ENCODE measurements around the gene VCP.

Gene VCP

GRCh38 chr9:35074791-35075190, 2.4 kb upstream of the VCP start:
- Histone ChIP-seq H3K4me2 (ENCODE audit: low read length) (no peak overlapping the region), H3K9me3 (ENCODE audit: control insufficient read depth, insufficient read depth, low read length) (no peaks in the 10 kb centered on the region), H3K27me3 (ENCODE audit: control insufficient read depth, low read length) (no peaks in the 10 kb centered on the region), H4K20me1 (ENCODE audit: control insufficient read depth, insufficient read depth, low read depth, low read length) (peaks cover 16% of the 10 kb centered on the region), H3K9me2 (replicated peaks; ENCODE audit: control insufficient read depth, low read length) (no peaks in the 10 kb centered on the region), H3K27ac (ENCODE audit: low read depth, low read length) (no peak overlapping the region), H3K4me1 (ENCODE audit: control insufficient read depth, low read length) (peaks cover 36% of the 10 kb centered on the region), H3F3A (ENCODE audit: control insufficient read depth, insufficient read depth) (peaks cover 12% of the 10 kb centered on the region), H3K36me3 (ENCODE audit: control insufficient read depth, low read length) (peaks cover 82% of the 10 kb centered on the region), H3K79me2 (ENCODE audit: control insufficient read depth, low read length) (peaks cover 55% of the 10 kb centered on the region), H3K4me3 (ENCODE audit: low read length) (no peak overlapping the region)
- no peak for TF ChIP-seq EZH2phosphoT487 (IDR thresholded peaks at IDR 0.05; ENCODE audit: borderline replicate concordance, low read length)

DNA sequence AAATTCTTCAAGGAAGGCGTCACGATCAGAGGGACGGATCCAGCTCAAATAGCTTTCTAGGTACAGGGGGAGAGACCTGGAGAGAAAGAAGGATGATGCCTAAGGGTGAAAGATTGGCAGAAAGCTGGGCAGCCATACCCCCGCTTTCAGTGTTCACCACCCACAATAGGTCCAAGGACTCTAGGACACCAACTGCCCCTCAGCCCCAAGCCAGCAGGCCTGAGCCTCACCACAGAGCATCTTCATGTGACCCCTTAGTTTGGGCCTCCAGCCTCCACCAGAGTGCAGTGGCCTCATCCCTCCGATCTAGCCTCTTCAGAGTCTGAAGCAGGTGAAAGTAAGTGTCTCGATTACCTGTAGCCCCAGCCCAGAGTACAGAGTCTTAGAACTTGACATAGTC, 1.7 kb upstream of the VCP start:
- Histone ChIP-seq H3K36me3 (ENCODE audit: control insufficient read depth, low read length) (peaks cover 88% of the 10 kb centered on the region), H3K79me2 (ENCODE audit: control insufficient read depth, low read length) (peaks cover 57% of the 10 kb centered on the region)
- TF ChIP-seq, protein P1, sequence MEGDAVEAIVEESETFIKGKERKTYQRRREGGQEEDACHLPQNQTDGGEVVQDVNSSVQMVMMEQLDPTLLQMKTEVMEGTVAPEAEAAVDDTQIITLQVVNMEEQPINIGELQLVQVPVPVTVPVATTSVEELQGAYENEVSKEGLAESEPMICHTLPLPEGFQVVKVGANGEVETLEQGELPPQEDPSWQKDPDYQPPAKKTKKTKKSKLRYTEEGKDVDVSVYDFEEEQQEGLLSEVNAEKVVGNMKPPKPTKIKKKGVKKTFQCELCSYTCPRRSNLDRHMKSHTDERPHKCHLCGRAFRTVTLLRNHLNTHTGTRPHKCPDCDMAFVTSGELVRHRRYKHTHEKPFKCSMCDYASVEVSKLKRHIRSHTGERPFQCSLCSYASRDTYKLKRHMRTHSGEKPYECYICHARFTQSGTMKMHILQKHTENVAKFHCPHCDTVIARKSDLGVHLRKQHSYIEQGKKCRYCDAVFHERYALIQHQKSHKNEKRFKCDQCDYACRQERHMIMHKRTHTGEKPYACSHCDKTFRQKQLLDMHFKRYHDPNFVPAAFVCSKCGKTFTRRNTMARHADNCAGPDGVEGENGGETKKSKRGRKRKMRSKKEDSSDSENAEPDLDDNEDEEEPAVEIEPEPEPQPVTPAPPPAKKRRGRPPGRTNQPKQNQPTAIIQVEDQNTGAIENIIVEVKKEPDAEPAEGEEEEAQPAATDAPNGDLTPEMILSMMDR (IDR thresholded peaks at IDR 0.05; ENCODE audit: low read depth, low read length, poor library complexity, severe bottlenecking), result no peak
- TF ChIP-seq EZH2phosphoT487 (IDR thresholded peaks at IDR 0.05; ENCODE audit: borderline replicate concordance, low read length), result no peak

DNA sequence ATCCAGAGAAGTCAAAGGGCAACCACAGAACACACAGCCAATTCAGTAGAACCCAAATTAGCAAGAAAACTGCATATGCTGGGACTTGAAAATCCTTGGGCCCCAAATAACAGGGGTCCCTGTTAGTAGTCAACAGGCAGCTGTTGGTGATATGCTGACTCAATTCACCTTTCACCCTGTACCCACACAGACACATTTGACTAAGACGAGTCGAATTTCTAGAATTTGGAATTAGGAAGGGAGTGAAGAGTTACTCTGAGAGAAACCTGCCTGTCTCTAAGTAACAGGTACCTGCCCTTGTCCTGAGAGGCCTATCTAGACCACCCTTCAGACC, 821 bp upstream of the VCP start:
- H3K9me3 ChIP-seq (ENCODE audit: control insufficient read depth, insufficient read depth, low read length), result no peaks in the 10 kb centered on the region
- H3F3A ChIP-seq (ENCODE audit: control insufficient read depth, insufficient read depth), result peaks cover 12% of the 10 kb centered on the region
- peak overlapping the region; percentile 24 for H3K27ac ChIP-seq (ENCODE audit: low read depth, low read length)
- no peaks in the 10 kb centered on the region for H3K9me2 ChIP-seq (replicated peaks; ENCODE audit: control insufficient read depth, low read length)
- peaks cover 31% of the 10 kb centered on the region for H4K20me1 ChIP-seq (ENCODE audit: control insufficient read depth, insufficient read depth, low read depth, low read length)
- H3K4me1 ChIP-seq (ENCODE audit: control insufficient read depth, low read length), result peaks cover 33% of the 10 kb centered on the region
- H3K27me3 ChIP-seq (ENCODE audit: control insufficient read depth, low read length), result no peaks in the 10 kb centered on the region
- peaks cover 93% of the 10 kb centered on the region for H3K36me3 ChIP-seq (ENCODE audit: control insufficient read depth, low read length)
- H3K79me2 ChIP-seq (ENCODE audit: control insufficient read depth, low read length), result peaks cover 57% of the 10 kb centered on the region
- TF ChIP-seq, protein P1 (IDR thresholded peaks at IDR 0.05; ENCODE audit: low read depth, low read length, poor library complexity, severe bottlenecking), result no peak
- TF ChIP-seq EZH2phosphoT487 (IDR thresholded peaks at IDR 0.05; ENCODE audit: borderline replicate concordance, low read length), result no peak
- peak overlapping the region; percentile 92 for H3K4me3 ChIP-seq (ENCODE audit: low read length)
- H3K4me2 ChIP-seq (ENCODE audit: low read length), result peak overlapping the region; percentile 70

More for the DNA sequence above, 1.7 kb upstream of the VCP start:
- Histone ChIP-seq H3K4me3 (ENCODE audit: low read length) (no peak overlapping the region), H3F3A (ENCODE audit: control insufficient read depth, insufficient read depth) (peaks cover 12% of the 10 kb centered on the region), H4K20me1 (ENCODE audit: control insufficient read depth, insufficient read depth, low read depth, low read length) (peaks cover 22% of the 10 kb centered on the region), H3K27me3 (ENCODE audit: control insufficient read depth, low read length) (no peaks in the 10 kb centered on the region), H3K4me2 (ENCODE audit: low read length) (no peak overlapping the region), H3K9me3 (ENCODE audit: control insufficient read depth, insufficient read depth, low read length) (no peaks in the 10 kb centered on the region), H3K4me1 (ENCODE audit: control insufficient read depth, low read length) (peaks cover 39% of the 10 kb centered on the region), H3K27ac (ENCODE audit: low read depth, low read length) (no peak overlapping the region), H3K9me2 (replicated peaks; ENCODE audit: control insufficient read depth, low read length) (no peaks in the 10 kb centered on the region)

GRCh38 chr9:35071814-35072460, 488 bp downstream of the VCP start:
- H3K27me3 ChIP-seq (ENCODE audit: control insufficient read depth, low read length), result no peaks in the 10 kb centered on the region
- no peaks in the 10 kb centered on the region for H3K9me3 ChIP-seq (ENCODE audit: control insufficient read depth, insufficient read depth, low read length)
- H3K36me3 ChIP-seq (ENCODE audit: control insufficient read depth, low read length), result peaks cover 94% of the 10 kb centered on the region
- peak overlapping the region; percentile 79 for H3K4me2 ChIP-seq (ENCODE audit: low read length)
- H3K9me2 ChIP-seq (replicated peaks; ENCODE audit: control insufficient read depth, low read length), result no peaks in the 10 kb centered on the region
- H4K20me1 ChIP-seq (ENCODE audit: control insufficient read depth, insufficient read depth, low read depth, low read length), result peaks cover 44% of the 10 kb centered on the region
- H3F3A ChIP-seq (ENCODE audit: control insufficient read depth, insufficient read depth), result peaks cover 12% of the 10 kb centered on the region
- H3K79me2 ChIP-seq (ENCODE audit: control insufficient read depth, low read length), result peaks cover 57% of the 10 kb centered on the region
- H3K27ac ChIP-seq (ENCODE audit: low read depth, low read length), result peak overlapping the region; percentile 91
- peak overlapping the region; percentile 92 for H3K4me3 ChIP-seq (ENCODE audit: low read length)
- TF ChIP-seq EZH2phosphoT487 (IDR thresholded peaks at IDR 0.05; ENCODE audit: borderline replicate concordance, low read length), result no peak
- TF ChIP-seq, protein P1 (IDR thresholded peaks at IDR 0.05; ENCODE audit: low read depth, low read length, poor library complexity, severe bottlenecking), result peak; percentile 61
- peaks cover 23% of the 10 kb centered on the region for H3K4me1 ChIP-seq (ENCODE audit: control insufficient read depth, low read length)
